Peyer's patch (tissue), 4 donors: ENCODE data around the gene MAPK8. TPM values are rescaled to one million over a fixed set of nuclear protein-coding genes. Genes with fewer than 3 reads are reported as not detected.
"Not testable (repeated sequence)": the region's sequence is repeated elsewhere in the genome, so short reads cannot be mapped to it uniquely, and the experiment has no call there.

Experiments used
- DNase-seq, 3 donors: peaks; one replicate each; pipeline ENCODE4 v3.0.0-alpha.2; 2017 to 2019
- H3K27ac ChIP-seq, 4 donors: fragments of 200-600 bp; sonication (generic); one replicate each; pipeline ENCODE4 v1.5.1; 2016 to 2019
- H3K27me3 ChIP-seq, 2 donors: fragments of 200-600 bp; sonication (generic); one replicate each; pipeline ENCODE4 v1.5.1; 2019
- H3K36me3 ChIP-seq, 3 donors: fragments of 200-600 bp; sonication (generic); one replicate each; pipeline ENCODE4 v1.5.1; 2016 to 2019
- H3K4me1 ChIP-seq, 4 donors: fragments of 200-600 bp; sonication (generic); one replicate each; pipeline ENCODE4 v1.5.1; 2016 to 2019
- H3K4me3 ChIP-seq, 4 donors: fragments of 200-600 bp; sonication (generic); 1 replicate in 3 of 4; 2 replicates in 1 of 4; pipeline ENCODE4 v1.5.1; 2016 to 2019; ENCODE audit warnings: mild to moderate bottlenecking in 1 of 4
- H3K9me3 ChIP-seq, 4 donors: fragments of 200-600 bp; sonication (generic); one replicate each; pipeline ENCODE4 v1.5.1; 2016 to 2019; ENCODE audit warnings: mild to moderate bottlenecking in 1 of 4
- POLR2A ChIP-seq, 2 donors: fragments of 450-650 bp; IDR thresholded peaks; one replicate each; pipeline ENCODE4 v1.5.1; 2017; ENCODE audit warnings: antibody characterized with exemption in 2 of 2, mild to moderate bottlenecking in 2 of 2, moderate library complexity in 2 of 2
- total RNA-seq, 4 donors: library from RNA; depleted of rRNA; stranded (reverse); fragments of >200 nt; gene quantifications; one replicate each; pipeline ENCODE4 v1.1.0, GENCODE V29; 2016
- TF ChIP-seq, protein P1 (sequence below), 6 experiments: fragments of 450-650 bp in 4 of 6; fragments of 200-600 bp in 2 of 6; sonication (generic) in 1 of 6; IDR thresholded peaks; one replicate each; pipeline ENCODE4 v1.5.1; 2017 to 2019; ENCODE audit warnings: antibody characterized with exemption in 6 of 6, mild to moderate bottlenecking in 3 of 6, moderate library complexity in 1 of 6

The MAPK8 gene
- total RNA-seq, 4 donors from 2014 or later: 59.9 to 89.0 (median 67.6) TPM

DNA sequence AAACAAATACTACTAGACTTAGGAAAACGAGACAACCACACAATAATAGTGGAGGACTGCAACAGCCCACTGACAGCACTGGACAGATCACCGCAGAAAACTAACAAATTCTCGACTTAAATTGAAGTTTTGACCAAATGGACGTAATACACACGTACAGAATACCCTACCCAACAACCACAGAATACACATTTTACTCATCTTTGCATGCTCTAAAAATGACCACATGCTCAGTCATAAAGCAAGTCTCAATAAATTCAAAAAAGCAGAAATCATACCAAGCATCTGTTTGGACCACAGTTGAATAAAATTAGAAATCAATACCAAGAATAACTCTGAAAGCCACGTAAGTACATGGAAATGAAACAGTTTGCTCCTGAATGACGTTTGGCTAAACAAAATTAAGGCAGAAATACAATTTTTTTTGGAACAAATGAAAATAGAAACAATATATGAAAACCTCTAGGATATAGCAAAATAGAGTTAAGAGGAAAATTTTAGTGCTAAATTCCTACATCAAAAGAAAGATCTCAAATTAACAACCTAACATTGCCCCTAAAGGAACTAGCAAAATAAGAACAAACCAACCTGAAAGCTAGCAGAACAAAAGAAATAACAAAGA, 30.6 kb downstream of the MAPK8 start:
- Histone ChIP-seq H3K4me3 (no peak overlapping the region), H3K36me3 (no peaks in the 10 kb centered on the region), H3K4me1 (no peaks in the 10 kb centered on the region), H3K27me3 (no peaks in the 10 kb centered on the region), H3K27ac (no peak overlapping the region), H3K9me3 (no peaks in the 10 kb centered on the region)
- no peak for DNase-seq
- TF ChIP-seq POLR2A (IDR thresholded peaks at IDR 0.05): no peak
- TF ChIP-seq, protein P1, sequence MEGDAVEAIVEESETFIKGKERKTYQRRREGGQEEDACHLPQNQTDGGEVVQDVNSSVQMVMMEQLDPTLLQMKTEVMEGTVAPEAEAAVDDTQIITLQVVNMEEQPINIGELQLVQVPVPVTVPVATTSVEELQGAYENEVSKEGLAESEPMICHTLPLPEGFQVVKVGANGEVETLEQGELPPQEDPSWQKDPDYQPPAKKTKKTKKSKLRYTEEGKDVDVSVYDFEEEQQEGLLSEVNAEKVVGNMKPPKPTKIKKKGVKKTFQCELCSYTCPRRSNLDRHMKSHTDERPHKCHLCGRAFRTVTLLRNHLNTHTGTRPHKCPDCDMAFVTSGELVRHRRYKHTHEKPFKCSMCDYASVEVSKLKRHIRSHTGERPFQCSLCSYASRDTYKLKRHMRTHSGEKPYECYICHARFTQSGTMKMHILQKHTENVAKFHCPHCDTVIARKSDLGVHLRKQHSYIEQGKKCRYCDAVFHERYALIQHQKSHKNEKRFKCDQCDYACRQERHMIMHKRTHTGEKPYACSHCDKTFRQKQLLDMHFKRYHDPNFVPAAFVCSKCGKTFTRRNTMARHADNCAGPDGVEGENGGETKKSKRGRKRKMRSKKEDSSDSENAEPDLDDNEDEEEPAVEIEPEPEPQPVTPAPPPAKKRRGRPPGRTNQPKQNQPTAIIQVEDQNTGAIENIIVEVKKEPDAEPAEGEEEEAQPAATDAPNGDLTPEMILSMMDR (IDR thresholded peaks at IDR 0.05): no peak

DNA sequence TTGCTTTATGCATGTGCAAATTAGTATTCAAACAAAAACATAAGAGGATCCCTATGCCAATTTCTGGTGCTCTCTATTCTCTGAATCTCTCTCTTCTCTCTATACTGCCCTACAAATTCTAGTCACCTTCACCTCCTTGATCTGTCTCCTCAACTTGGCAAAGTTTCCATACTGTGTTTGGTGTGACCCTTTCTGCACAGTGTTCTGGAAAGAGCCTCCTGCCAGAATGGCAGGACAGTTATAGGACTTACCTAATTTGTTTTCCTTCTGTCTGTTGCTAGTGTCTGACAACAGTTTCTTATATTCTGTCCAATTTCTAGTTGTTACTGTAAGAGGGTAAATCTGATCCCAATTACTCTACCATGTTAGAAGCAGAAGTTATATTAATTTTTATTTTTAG, 34.3 kb downstream of the MAPK8 start:
- no peaks in the 10 kb centered on the region for H3K9me3 ChIP-seq
- H3K36me3 ChIP-seq: no peaks in the 10 kb centered on the region
- no peak overlapping the region for H3K27ac ChIP-seq
- no peak for DNase-seq
- no peaks in the 10 kb centered on the region for H3K27me3 ChIP-seq
- H3K4me3 ChIP-seq: no peak overlapping the region
- no peaks in the 10 kb centered on the region for H3K4me1 ChIP-seq
- TF ChIP-seq, protein P1 (IDR thresholded peaks at IDR 0.05): no peak
- TF ChIP-seq POLR2A (IDR thresholded peaks at IDR 0.05): no peak

DNA sequence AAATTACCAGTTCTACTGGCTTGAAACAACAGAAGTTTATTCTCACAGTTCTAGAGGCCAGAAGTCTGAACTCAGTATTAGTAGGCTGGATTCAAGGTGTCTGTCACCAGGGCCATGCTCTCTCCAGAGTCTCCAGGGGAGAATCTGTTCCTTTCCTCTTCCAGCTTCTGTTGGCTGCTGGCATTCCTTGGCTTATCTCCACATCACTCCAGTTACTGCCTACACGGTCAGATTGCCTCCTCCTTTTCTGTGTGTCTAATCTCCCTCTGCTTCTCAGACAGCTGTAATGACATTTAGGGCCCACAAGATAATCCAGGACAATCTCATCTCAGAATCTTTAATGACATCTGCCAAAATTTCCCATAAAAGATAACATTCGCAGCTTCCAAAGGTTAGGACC, 36.6 kb downstream of the MAPK8 start:
- no peak overlapping the region for H3K4me3 ChIP-seq
- H3K9me3 ChIP-seq: peaks cover 0 to 8% (median 0%) of the 10 kb centered on the region in 4 donors
- DNase-seq: no peak
- TF ChIP-seq, protein P1 (IDR thresholded peaks at IDR 0.05): no peak
- TF ChIP-seq POLR2A (IDR thresholded peaks at IDR 0.05): no peak
- H3K36me3 ChIP-seq: no peaks in the 10 kb centered on the region
- no peak overlapping the region for H3K27ac ChIP-seq
- no peaks in the 10 kb centered on the region for H3K27me3 ChIP-seq
- no peaks in the 10 kb centered on the region for H3K4me1 ChIP-seq

DNA sequence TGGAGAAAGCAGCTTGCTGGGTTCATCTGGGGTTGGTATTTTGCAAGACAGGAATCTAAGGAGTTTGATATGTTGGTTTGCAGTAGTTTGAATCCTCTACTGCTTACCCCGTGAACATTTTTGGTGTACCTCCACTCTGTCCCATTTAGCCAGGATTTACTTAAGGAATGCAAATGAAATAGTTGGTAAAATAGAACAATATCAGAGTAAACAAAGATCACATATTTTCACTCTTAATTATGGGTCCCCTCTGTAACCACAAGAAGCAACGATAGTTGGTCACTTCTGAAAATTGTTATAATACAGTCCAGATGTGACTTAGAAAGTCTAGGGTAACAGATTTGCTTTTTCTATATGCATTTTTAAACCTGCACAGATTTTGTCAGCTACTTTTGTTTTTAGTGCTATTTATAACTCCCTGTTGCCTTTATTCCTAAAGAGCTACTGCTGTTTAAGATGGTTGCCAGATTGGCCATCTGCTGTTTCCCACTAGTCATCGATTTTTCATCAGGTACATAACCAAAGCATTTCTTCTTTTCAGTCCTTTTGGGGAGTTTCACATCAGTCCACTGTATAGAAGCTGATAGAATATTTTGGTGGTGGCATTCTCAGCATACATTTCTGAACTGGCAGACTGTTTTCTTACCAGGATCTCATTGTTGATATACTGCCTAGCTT, 37.6 kb downstream of the MAPK8 start:
- Histone ChIP-seq H3K36me3 (no peaks in the 10 kb centered on the region), H3K9me3 (peaks cover 0 to 8% (median 0%) of the 10 kb centered on the region in 4 donors), H3K27me3 (no peaks in the 10 kb centered on the region), H3K4me3 (no peak overlapping the region), H3K27ac (no peak overlapping the region), H3K4me1 (no peaks in the 10 kb centered on the region)
- no peak for DNase-seq
- TF ChIP-seq, protein P1 (IDR thresholded peaks at IDR 0.05): no peak
- TF ChIP-seq POLR2A (IDR thresholded peaks at IDR 0.05): no peak

DNA sequence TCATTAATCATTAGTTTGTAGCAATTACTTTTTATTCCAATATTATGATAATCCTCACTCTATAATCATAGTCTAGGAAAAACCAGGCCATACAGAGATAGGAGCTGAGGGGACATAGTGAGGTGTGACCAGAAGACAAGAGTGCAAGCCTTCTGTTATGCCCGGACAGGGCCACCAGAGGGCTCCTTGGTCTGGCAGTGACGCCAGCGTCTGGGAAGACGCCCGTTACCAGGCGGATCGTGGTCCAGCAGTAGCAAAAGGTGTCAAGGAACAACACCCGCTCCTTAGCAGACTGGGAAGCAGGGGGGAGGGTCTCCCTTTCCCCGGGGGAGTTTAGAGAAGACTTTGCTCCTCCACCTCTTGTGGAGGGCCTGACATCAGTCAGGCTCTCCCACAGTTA, 39.8 kb downstream of the MAPK8 start:
- H3K4me1 ChIP-seq, DNase-seq: not testable (repeated sequence)

DNA sequence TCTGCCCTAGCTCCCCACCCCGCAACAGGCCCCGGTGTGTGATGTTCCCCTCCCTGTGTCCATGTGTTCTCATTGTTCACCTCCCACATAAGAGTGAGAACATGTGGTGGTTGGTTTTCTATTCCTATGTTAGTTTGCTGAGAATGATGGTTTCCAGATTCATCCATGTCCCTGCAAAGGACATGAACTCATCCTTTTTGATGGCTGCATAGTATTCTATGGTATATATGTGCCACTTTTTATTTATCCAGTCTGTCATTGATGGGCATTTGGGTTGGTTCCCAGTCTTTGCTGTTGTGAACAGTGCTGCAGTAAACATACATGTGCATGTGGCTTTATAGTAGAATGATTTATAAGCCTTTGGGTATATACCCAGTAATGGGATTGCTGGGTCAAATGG, 41.1 kb downstream of the MAPK8 start:
- H3K4me3 ChIP-seq, H3K27ac ChIP-seq, H3K4me1 ChIP-seq, H3K9me3 ChIP-seq, H3K27me3 ChIP-seq, DNase-seq, H3K36me3 ChIP-seq: not testable (repeated sequence)

More for the DNA sequence above, 39.8 kb downstream of the MAPK8 start:
- H3K9me3 ChIP-seq, H3K4me3 ChIP-seq, H3K27me3 ChIP-seq, H3K27ac ChIP-seq, H3K36me3 ChIP-seq: not testable (repeated sequence)

DNA sequence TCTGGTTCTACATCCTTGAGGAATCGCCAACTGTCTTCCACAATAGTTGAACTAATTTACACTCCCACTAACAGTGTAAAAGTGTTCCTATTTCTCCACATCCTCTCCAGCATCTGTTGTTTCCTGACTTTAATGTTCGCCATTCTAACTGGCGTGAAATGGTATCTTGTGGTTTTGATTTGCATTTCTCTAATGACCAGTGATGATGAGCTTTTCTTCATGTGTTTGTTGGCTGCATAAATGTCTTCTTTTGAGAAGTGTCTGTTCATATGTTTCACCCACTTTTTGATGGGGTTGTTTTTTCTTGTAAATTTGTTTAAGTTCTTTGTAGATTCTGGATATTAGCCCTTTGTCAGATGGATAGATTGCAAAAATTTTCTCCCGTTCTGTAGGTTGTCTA, 41.5 kb downstream of the MAPK8 start:
- DNase-seq, H3K4me3 ChIP-seq, H3K4me1 ChIP-seq, H3K36me3 ChIP-seq, H3K9me3 ChIP-seq, H3K27me3 ChIP-seq, H3K27ac ChIP-seq: not testable (repeated sequence)
